ENCODE data around the gene ZNF100.

GRCh38 chr19:21688464-21688863 lies 78.9 kb downstream of the ZNF100 start:
- TF ChIP-seq CTCF (conservative IDR thresholded peaks at IDR 0.05 in 1 of 2, IDR thresholded peaks at IDR 0.05 in 1 of 2; ENCODE audit: low read depth in 1 of 2, low read length in 2 of 2), result no peak
- no peak for TF ChIP-seq EZH2 (IDR thresholded peaks at IDR 0.05; ENCODE audit: low read length, missing control alignments)

All from fibroblast of lung (primary cell).